Lung microvascular endothelial cell (primary cell): ENCODE measurements around the gene CALML5. TPM values are rescaled to one million over a fixed set of nuclear protein-coding genes. Genes with fewer than 3 reads are reported as not detected.

Experiments used
- DNase-seq, 2 donors: peaks; one replicate each; pipeline versions ENCODE4 v3.0.0 to v3.0.0-alpha.2; 2010; ENCODE audit warnings: low read depth in 2 of 2
- total RNA-seq: library from RNA; depleted of rRNA; stranded (reverse); fragments of >200 nt; gene quantifications from 2 replicates; pipeline ENCODE4 v1.2.1, GENCODE V29; 2014

CALML5 gene, protein sequence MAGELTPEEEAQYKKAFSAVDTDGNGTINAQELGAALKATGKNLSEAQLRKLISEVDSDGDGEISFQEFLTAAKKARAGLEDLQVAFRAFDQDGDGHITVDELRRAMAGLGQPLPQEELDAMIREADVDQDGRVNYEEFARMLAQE
- not detected in 2 replicates for total RNA-seq

DNA sequence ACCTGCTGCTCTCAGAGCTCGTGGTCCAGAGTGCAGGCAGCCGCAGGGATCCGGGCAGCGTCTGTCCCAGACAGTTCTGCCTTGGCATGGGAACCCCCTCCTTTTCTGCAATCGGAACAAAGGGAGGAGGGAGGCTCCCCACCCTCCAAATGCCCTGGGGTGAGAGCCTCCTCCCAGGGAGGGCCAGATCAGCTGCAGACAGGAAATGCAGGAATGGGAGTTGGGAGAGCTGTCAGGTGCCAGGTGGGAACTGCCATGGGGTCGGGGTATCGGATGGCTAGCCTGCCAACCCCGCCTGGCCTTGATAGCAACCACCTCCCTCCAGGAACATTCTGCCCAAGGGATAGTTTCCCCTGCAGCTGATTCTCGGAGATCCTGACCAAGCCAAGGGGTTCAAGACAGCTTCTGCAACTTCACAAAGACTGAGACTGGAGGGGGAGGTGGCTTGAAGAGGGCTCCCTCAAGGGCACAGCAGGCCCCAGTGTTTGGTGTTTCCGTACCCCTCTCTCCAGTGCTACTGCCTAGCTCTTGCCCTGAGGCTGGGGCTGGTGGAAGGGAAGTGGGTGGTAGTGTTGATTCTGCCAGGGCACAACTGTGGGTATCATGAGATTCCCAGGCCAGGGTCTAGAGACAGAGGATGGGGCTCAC, at the start of gene CALML5:
Gene CALML5 (minus strand): TSS at position 78 of the 648 bp plus-strand sequence. CDS start 132 bp downstream, outside the sequence.
- no peak for DNase-seq

DNA sequence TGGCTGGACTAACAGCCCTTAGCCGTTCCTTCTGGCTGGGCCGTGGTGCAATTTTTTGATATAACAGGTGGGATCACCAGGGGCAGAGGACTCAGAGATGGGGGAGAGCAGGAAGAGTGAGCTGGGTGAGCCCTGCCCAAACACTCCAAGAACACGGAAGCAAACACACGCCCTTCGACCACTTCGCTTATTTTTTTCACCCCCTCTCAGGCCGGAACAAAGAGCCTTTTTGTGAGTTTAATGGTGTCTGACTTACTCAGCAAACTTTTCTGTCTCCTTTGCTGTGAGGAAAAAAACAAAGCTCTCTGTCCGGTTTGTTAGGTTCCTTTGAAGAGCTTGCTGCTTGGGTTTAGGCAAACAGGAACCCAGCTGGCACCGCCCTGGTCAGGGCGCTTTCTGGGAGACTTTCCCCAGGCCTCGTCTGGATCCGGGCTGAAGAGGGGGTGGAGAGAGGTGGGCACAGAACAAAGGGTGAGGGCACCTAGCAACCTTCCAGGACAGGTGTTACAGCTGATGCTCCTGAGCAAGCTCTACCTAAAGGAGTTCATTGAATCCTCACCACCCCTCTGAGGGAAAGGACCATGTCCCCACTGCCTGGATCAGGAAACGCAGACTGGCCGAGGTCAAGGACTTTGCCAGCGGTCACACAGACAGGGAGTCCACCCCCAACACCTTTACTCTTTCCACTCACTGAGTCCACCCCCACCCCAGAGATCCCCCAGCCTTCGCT, 48.7 kb upstream of the CALML5 start:
- peak in 1 of 2 donors; percentile 28 for DNase-seq

DNA sequence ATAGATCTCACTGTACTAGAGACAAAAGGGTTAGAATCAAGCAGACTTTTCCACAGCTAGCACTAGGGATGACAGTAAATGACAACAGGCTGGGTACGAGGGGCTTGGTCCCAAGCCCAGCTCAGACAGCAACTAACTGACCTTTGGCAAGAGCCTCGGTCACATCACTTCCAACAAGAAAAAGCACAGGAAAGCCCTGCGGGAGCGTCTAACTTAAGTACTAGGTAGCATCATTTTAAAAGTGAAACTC, 48.2 kb upstream of the CALML5 start:
- peak; percentile 24 to 52 for DNase-seq

DNA sequence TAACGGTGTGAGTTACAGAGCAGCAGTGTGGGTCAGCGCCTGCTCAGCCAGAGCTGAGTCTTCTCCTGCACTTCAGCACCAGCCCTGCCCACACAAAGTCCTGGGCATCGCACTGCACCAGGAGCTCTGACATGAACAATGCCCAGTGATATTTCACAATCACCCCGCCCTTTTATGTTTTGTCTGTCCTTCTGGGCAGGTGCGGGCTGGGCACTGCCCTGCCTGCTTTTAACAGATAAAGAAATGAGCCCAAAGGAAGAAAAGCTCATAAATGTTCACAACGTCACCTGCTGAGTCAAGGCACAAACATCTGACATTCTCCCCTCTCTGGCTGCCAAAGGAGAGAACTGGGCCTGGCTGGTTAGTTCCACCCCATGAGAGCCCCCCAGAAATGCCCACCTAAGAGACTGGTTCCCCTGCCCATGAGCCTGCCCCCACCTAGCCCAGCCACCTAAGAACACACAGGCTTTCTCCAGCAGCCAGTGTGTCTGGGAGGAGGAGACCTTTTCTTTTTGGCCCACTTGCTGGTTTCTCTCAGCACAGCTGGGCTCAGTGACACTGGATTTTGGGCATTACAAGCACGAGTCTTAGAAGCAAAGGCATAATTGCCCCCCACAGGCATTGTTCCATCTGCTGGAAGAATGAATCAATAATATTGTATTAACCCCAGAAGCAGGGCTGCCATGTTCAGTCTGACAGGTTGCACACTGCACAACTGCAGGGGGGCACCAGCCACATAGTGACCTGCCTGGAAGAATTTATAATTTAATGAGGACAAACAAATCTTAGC, 47.7 kb upstream of the CALML5 start:
- peak; percentile 7 to 43 for DNase-seq

DNA sequence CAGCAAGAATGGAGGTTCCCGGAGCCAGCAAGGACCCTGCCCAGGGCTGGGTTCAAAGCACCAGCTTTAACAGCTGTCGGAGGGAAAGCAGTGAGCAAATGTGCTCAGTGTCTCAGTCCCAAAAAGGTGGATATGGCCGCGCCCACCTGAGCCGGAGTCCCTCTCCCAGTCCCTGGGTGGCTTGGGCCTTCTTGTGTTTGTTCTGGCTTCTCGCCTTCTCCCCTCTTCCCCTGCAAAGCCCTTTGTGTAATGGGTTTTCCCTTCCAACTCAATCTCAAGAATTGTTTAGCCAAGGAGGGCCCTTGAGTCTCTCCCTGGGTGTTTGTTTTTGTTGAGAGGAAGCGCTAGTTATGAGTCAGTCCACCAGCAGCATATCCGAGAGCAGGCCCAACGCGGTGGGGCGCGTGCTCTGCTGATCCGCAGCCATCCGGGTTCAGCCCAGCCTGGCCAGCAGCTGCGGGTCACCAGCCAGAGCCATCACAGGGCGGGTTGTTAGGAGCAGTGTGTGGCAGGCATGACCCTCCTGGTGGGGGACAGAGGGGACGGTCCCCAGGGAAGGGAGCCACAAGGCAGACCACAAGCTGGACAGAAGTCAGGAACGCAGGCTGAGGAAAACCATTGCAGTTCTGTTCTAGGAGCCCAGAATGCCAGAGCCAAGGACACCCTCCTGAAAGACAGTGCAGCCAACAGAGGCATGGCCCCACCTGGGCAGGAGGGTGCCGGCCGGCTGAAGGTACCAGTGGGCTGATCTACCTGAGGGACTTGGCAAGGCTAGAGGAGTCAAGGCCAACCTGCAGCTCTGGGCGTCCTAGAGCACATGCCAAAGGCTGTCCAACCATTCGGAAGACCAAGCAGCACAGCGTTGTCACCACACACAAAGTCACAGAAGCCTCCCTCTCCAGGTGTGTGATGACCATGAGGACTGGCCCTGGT, 46.7 kb upstream of the CALML5 start:
- DNase-seq: peak; percentile 67 to 94

DNA sequence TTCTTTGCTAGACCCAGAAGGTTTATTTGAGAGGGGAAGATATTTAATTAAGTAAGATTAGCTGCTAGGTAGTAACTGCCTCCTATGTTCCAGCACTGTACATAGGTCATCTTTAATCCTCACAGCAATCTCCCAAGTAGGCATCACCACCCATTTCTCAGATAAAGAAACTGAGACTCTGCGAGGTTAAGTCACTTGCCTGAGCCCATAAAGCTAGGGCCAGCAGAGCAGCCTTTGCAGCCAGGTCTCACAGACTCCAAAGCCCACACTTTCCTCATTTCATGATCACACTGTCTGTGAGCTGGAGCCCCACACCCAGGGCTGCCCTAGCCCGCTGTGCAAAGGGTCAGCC, 46.0 kb upstream of the CALML5 start:
- DNase-seq: no peak

DNA sequence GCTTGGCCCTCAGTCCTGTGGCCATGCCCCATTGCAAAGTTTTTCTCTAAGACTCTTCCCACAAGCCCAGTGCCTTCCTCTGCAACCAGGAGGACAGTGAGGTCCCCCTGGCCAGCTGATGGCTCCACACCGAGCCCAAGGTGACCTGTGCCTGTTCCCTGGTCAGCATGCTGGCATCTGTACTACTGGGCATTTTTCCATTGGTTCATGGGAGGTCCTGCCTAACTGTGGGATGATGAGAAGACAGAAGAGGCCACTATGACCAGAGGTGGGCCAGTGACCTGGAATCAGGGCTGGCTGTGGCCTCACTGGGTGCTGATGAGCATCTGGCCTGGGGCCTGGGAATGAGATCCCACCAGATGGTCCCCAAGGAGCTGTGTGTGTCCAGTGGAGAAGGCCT, 45.6 kb upstream of the CALML5 start:
- no peak for DNase-seq

DNA sequence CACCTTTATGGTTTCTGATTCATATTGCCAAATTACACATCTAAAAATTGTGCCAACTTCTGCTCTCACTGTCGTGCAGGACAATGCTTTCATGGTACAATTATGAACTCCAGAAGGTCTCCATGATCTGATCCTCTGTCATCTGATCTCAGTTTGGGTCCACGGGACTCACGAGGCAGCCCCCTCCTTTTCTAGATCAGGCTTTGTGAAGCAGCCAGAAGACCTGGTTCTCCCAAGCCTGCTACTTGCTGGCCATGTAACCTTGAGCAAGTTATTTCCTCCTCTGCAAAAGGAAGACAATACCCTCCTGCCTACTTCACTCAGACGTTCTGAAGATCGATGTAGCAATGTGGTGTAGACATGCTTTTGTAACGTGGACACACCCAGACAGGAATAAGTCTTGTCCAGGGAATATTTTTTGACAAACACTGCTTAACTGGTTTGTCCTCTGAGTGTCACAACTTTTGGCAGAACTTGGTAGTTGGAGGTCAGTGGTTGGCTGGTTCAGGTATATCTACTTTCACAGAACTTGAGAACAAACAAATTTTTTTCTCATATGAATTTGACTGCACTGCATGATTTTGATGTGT, 44.9 kb upstream of the CALML5 start:
- DNase-seq: no peak

DNA sequence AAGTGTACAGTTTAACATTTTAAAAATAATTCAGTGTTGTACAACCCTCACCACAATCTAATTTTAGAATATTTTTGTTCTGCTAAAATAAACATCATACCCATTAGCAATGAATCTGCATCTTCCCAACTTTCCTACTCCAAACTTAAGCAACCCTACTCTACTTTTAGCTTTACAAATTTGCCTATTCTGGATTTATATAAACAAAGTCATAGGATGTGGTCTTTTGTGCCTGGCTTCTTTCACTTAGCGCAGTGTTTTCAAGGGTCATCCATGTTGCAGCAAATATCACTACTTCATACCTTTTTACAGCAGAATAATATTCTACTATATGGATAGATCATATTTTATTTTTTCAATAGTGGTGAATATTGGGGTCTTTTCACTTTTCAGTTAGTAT, 44.3 kb upstream of the CALML5 start:
- DNase-seq: no peak

DNA sequence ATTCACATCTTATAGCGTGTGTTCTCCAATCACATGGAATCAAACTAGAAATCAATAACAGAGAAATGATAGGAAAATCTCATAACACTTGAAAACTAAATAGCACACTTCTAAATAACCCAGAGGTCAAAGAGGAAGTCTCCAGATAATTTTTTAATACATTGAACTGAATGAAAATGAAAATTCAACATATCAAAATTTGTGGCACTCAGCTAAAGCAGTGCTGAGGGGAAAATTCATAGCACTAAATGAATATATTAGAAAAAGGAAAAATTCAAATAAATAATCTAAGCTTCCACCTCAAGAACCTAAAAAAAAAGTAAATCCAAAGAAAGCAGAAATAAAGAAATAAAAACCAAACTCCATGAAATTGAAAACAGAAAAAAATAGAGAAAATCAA, 42.7 kb upstream of the CALML5 start:
- DNase-seq: no peak

DNA sequence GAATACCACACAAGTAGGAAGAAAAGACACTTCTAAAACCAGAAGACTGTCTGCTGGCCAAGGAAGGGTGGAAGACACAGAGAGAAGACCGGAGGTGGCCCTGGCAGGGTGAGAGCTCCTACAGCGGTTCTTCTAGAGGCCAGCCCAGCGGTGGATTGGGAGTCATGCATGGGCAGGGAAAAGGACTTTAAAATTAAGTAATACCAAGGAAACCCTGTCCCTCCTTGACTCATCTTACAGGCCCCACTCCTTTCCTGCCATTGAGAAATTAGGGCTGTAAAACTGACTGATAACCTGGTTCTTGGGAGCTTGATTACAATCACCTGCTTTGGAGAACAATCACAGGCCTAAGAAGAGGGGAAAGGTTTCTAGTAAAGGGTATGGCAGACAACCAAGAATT, 41.5 kb upstream of the CALML5 start:
- DNase-seq: no peak

DNA sequence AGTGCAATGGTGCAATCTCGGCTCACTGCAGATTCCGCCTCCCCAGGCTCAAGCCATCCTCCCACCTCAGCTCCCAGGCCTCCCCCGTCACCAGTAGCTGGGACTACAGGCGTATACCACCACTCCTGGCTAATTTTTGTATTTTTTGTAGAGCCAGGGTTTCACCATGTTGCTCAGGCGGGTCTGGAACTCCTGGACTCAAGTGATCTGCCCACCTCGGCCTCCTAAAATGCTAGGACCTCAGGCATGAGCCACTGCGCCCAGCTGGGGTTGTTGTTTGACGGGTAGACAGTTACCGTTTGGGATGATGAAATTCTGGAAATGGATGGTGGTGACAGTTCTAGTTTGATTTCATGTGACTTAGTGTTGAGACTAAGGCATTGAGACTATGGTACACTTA, 40.7 kb upstream of the CALML5 start:
- DNase-seq: no peak

DNA sequence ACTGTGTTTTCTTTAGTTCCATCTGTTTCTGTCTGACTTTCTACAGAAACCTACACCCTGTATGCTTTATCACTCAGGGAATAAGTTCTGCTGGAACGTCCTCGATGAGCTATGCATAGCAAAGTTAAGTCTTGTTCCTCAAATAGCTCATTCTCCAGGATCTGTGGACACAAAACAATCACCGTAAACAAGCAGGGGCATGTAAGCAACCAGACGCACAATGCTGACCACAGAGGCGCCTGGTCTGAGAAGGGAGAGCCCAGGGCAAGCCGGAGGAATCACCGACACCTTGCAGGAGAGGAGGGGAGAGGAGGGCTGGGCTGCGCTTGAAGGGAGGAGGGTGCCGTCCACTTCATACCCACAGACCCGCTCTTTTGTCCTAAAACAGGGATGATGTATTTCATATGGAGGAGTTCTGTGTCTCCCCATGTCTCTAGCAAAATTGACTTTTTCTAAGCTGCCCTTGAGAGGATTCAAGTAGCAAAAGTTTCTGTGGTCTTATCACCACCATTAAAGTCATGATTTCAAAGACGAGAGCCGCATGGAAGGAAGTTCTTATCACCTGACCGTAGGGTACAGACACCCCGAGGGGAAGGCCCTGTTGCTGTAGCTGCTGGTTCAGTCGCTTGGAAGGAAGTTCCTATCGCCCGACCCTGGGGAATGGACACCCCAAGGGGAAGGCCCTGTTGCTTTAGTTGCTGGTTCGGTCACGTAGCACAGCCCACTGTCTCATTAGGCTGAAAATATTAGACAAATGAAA, 39.7 kb upstream of the CALML5 start:
- no peak for DNase-seq

DNA sequence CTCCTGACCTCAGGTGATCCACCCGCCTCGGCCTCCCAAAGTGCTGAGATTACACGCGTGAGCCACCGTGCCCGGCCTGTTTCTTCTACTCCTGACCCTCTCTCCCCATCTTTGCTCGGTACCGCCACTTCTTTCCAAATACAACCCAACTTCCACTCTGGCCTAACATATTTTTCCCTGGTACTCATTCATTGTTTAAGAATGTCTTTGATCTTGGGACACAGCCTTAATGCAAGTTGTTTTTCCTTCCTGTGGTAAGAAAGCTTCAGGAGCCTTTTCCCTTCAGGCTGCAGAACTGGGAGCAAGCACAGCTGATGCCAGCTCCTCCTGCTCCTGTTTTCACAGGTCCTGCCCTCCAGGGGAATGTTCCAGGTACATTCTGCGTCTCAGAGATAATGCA, 39.1 kb upstream of the CALML5 start:
- peak in 1 of 2 donors; percentile 59 for DNase-seq

DNA sequence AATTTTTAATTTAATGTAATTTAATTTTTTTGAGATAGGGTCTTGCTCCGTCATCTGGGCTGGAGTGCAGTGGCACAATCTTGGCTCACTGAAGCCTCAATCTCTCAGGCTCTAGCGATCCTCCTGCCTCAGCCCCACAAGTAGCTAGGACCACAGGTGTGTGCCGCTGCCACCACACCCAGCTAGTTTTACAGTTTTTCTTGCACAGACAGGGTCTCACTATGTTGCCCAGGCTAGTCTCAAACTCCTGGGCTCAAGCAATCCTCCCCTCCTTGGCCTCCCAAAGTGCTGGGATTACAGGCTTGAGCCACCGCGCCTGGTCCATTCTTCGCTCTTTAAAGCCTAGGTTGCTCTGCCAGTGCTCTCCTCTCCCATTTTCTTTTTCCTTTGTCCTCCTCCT, 38.3 kb upstream of the CALML5 start:
- DNase-seq: no peak

DNA sequence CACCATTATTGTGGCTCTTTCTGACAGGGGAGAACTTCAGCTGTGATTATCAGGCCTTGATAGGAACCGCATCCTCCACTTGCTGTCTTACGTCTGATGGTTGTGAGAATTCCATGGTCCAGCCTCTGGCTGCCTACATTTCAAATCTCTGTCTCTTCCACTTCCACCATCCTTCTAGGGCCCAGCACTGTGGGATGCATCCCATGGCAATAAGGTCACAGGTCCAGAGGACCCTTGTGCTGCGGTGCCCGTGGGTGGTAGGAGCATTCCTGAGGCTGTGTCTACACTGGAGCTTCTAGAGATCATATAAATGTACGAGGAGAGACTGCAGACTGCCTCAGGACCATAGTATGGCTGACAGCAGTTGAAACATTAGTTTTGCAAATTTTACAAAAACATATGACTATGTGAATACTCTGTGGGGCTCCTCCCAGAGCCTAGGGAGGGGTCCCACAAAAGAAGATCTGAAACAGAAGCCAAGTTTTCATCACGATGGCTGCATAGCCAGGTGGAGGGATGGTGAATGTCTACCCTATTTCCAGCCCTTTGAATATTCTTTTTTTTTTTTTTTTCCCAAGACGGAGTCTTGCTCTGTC, 37.2 kb upstream of the CALML5 start:
- DNase-seq: no peak

DNA sequence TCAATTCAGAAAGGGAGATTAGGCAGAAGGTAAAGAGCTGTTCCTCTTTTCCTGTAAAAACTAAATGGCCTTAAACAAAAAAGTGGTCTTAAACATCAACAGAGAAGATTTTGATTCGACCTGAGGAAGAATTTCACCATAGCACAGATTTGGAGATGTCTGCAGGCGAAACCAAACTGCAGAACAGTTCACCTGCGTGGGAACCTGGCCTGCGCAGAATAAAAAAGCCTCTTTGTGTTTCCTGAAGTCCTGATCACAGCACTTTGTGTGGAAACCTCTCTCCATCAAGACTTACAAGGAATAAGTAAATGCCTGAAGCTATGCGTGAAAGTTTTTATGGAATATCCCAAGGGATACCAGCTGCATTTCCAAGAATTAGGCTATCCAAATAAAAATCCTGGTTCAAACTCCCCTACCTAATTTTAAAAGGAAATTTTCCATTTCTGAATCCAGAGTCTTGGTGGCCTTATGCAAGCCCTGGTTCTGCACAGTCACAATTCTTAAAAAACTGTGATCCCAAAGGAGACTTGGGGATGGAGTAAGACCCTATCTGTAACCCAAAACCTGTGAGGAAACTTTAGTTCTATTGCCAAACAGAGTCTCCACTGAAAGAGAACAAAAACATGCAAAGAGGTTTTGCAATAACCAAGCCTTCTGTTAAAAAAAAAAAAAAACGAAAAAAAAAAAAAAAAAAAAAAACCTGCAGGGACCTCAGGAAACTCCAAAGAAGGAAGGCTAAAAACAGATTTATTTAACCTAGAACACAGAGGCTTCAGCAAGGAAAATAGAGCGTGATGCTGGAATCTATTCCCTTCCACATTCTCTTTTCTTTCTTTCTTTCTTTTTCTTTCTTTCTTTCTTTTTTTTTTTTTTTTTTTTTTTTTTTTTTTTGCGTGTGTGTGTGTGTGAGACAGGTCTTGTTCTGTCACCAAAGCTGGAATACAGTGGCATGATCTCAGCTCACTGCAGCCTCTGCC, 35.8 kb upstream of the CALML5 start:
- DNase-seq: no peak

DNA sequence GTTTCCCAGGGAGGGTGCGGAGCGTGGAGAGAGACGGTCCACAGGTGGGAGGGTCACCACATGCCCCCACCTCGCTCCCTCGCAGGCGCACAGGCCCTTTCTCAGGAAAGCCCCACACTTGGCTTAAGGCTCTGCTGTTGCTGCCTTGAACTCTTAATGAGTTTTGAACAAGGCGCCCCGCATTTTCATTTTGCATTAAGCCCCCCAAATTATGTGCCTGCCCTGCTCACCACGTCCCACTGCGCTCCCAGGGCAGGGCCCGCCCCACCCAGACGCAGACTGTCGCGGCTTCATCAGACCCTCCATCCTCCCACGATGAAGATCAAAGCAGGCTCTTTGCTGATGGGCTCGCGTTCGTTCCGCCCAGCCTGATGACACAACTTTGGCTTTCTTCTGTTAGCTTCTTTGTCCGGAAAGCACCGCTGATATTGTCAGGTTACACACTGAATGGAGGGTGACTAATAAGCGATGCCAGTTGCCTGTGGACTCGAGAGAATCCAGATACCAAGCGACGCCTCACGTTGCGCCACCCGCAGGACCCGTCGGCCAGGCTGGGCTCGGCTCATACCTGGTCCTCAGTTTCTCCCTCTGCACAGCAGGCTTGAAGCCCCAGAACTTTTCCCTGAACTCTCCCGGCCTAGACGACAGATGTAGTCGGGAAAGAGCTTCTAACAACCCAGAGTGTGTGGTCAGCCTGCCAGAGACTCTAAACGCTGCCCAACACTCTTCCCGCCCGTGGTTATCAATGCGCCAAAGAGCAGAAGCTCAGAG, 34.9 kb upstream of the CALML5 start:
- no peak for DNase-seq
